SK-N-MC (cell line): ENCODE data around the gene HK1.

Experiments used
- EZH2 ChIP-seq: fragments of 200-600 bp; sonication (generic); IDR thresholded peaks from one replicate; pipeline ENCODE4 v1.6.1; 2017; ENCODE audit warnings: antibody characterized with exemption
- POLR2AphosphoS5 ChIP-seq: IDR thresholded peaks from 2 replicates; pipeline ENCODE4 v1.6.1; 2012; ENCODE audit warnings: mild to moderate bottlenecking, low read depth, low read length, borderline replicate concordance

GRCh38 chr10:69336952-69337295 is 58.6 kb downstream of the HK1 start:
- TF ChIP-seq POLR2AphosphoS5: no peak
- TF ChIP-seq EZH2: no peak
